ENCODE data around the gene FILIP1L.
A peak's percentile ranks its signal among the peaks of the same experiment; 100 is the strongest.

The FILIP1L gene

DNA sequence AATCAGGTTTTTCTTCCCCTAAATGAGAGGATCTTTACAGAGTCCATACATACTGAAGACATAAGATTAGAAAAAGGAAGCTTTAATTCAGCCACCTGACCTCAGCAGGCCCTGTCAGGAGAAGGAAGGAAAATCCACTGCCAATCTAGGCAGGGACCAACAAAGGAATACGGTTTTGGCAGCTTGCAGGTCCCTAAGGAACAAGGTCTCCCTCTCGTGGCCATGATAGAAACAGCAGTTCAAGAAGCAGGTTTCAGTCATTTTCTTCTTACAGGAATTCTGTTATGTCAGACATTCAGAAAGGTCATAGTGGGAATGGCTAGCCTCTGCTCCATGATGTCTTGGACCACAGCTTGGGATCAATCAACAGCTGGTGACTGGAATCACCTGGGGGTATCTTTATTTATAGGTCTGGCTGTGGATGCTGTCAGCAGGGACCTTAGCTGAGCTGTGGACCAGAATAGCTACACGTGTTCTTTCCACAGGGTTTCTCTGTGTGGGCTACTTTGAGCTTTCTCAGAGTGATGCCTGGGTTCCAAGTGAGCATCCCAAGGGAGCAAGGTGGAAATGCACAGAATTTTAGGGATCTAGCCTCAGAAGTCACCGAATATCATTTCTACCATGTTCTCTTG lies 306.0 kb downstream of the FILIP1L start:
- Histone ChIP-seq H3K79me2 (ENCODE audit: insufficient read depth, low read length) (no peaks in the 10 kb centered on the region), H3K9ac (ENCODE audit: low read depth, low read length) (no peak overlapping the region), H3K4me3 (ENCODE audit: low read depth in 1 of 2, low read length in 2 of 2) (no peak overlapping the region), H3K27ac (ENCODE audit: low read length) (no peak overlapping the region), H3K4me2 (ENCODE audit: insufficient read depth, low read length) (no peak overlapping the region), H4K20me1 (ENCODE audit: insufficient read depth, low read length) (no peaks in the 10 kb centered on the region), H3K4me1 (ENCODE audit: insufficient read depth, low read length) (no peaks in the 10 kb centered on the region), H3K36me3 (ENCODE audit: insufficient read depth, low read length) (no peaks in the 10 kb centered on the region), H2AFZ (ENCODE audit: low read depth, low read length) (no peak overlapping the region), H3K9me3 (ENCODE audit: insufficient read depth, low read length, severe bottlenecking) (peaks cover 8% of the 10 kb centered on the region), H3K27me3 (ENCODE audit: insufficient read depth, low read length, poor library complexity) (no peaks in the 10 kb centered on the region)
- DNase-seq (peak; percentile 51), ATAC-seq (ENCODE audit: insufficient read depth, low read depth) (peak; percentile 58; the same call in 1 of the 3 replicates)
- TF ChIP-seq EZH2 (IDR thresholded peaks at IDR 0.05; ENCODE audit: borderline replicate concordance, low read depth, low read length, severe bottlenecking): no peak
- TF ChIP-seq, protein P1, sequence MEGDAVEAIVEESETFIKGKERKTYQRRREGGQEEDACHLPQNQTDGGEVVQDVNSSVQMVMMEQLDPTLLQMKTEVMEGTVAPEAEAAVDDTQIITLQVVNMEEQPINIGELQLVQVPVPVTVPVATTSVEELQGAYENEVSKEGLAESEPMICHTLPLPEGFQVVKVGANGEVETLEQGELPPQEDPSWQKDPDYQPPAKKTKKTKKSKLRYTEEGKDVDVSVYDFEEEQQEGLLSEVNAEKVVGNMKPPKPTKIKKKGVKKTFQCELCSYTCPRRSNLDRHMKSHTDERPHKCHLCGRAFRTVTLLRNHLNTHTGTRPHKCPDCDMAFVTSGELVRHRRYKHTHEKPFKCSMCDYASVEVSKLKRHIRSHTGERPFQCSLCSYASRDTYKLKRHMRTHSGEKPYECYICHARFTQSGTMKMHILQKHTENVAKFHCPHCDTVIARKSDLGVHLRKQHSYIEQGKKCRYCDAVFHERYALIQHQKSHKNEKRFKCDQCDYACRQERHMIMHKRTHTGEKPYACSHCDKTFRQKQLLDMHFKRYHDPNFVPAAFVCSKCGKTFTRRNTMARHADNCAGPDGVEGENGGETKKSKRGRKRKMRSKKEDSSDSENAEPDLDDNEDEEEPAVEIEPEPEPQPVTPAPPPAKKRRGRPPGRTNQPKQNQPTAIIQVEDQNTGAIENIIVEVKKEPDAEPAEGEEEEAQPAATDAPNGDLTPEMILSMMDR (IDR thresholded peaks at IDR 0.05; ENCODE audit: borderline replicate concordance, extremely low read depth, low read length, poor library complexity, severe bottlenecking): peak; percentile 87

DNA sequence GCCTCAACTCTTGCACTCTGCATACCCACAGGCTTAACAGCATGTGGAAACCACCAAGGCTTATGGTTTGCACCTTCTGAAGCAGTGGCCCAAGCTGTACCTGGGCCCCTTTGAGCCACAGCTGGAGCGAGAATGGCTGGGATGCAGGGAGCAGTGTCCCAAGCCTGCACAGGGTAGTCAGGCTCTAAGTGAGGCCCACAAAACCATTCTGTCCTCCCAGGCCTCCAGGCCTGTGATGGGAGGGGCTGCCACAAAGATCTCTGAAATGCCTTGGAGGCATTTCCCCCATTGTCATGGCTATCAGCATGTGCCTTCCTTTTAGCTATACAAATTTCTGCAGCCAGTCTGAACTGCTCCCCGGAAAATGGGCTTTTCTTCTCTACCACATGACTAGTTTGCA lies 309.1 kb downstream of the FILIP1L start:
- H3K9ac ChIP-seq (ENCODE audit: low read depth, low read length): no peak overlapping the region
- no peaks in the 10 kb centered on the region for H3K4me1 ChIP-seq (ENCODE audit: insufficient read depth, low read length)
- peaks cover 8% of the 10 kb centered on the region for H3K9me3 ChIP-seq (ENCODE audit: insufficient read depth, low read length, severe bottlenecking)
- no peak overlapping the region for H3K4me2 ChIP-seq (ENCODE audit: insufficient read depth, low read length)
- H4K20me1 ChIP-seq (ENCODE audit: insufficient read depth, low read length): no peaks in the 10 kb centered on the region
- no peak for TF ChIP-seq EZH2 (IDR thresholded peaks at IDR 0.05; ENCODE audit: borderline replicate concordance, low read depth, low read length, severe bottlenecking)
- TF ChIP-seq, protein P1 (IDR thresholded peaks at IDR 0.05; ENCODE audit: borderline replicate concordance, extremely low read depth, low read length, poor library complexity, severe bottlenecking): no peak
- no peak overlapping the region for H3K4me3 ChIP-seq (ENCODE audit: low read depth in 1 of 2, low read length in 2 of 2)
- H3K79me2 ChIP-seq (ENCODE audit: insufficient read depth, low read length): no peaks in the 10 kb centered on the region
- H3K36me3 ChIP-seq (ENCODE audit: insufficient read depth, low read length): no peaks in the 10 kb centered on the region
- no peak overlapping the region for H2AFZ ChIP-seq (ENCODE audit: low read depth, low read length)
- ATAC-seq (ENCODE audit: insufficient read depth, low read depth) (no peak), DNase-seq (no peak)
- no peak overlapping the region for H3K27ac ChIP-seq (ENCODE audit: low read length)
- H3K27me3 ChIP-seq (ENCODE audit: insufficient read depth, low read length, poor library complexity): no peaks in the 10 kb centered on the region

DNA sequence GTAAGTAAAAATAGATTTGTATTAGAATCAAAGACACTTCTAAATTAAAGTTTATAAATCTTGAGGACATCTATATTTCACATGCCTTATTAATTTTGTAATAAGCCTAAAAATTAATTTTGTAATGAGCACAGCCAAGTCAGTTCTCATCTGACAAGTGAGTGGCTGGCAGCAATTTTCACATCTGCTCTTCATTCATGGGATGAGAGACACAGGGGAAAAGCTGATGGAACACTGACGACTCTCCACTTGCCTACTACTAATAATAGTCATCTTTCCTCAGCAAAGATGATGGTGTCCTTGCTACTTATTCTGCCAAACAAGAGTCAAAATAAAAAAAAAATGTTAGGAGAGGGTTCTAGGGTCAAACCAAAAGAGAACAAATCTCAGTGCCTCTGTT lies 311.0 kb downstream of the FILIP1L start:
- H3K79me2 ChIP-seq (ENCODE audit: insufficient read depth, low read length): no peaks in the 10 kb centered on the region
- H3K36me3 ChIP-seq (ENCODE audit: insufficient read depth, low read length): no peaks in the 10 kb centered on the region
- H2AFZ ChIP-seq (ENCODE audit: low read depth, low read length): no peak overlapping the region
- H3K9ac ChIP-seq (ENCODE audit: low read depth, low read length): no peak overlapping the region
- ATAC-seq (ENCODE audit: insufficient read depth, low read depth) (no peak), DNase-seq (no peak)
- H3K4me2 ChIP-seq (ENCODE audit: insufficient read depth, low read length): no peak overlapping the region
- TF ChIP-seq EZH2 (IDR thresholded peaks at IDR 0.05; ENCODE audit: borderline replicate concordance, low read depth, low read length, severe bottlenecking): no peak
- TF ChIP-seq, protein P1 (IDR thresholded peaks at IDR 0.05; ENCODE audit: borderline replicate concordance, extremely low read depth, low read length, poor library complexity, severe bottlenecking): no peak
- H3K4me3 ChIP-seq (ENCODE audit: low read depth in 1 of 2, low read length in 2 of 2): no peak overlapping the region
- H4K20me1 ChIP-seq (ENCODE audit: insufficient read depth, low read length): no peaks in the 10 kb centered on the region
- H3K9me3 ChIP-seq (ENCODE audit: insufficient read depth, low read length, severe bottlenecking): peaks cover 8% of the 10 kb centered on the region
- H3K4me1 ChIP-seq (ENCODE audit: insufficient read depth, low read length): no peaks in the 10 kb centered on the region
- H3K27me3 ChIP-seq (ENCODE audit: insufficient read depth, low read length, poor library complexity): no peaks in the 10 kb centered on the region
- no peak overlapping the region for H3K27ac ChIP-seq (ENCODE audit: low read length)
